ENCODE results near the gene SULT1E1.

- TF ChIP-seq CTCF (IDR thresholded peaks at IDR 0.05) (no peak), POLR2AphosphoS5 (IDR thresholded peaks at IDR 0.05) (no peak), POLR2A (IDR thresholded peaks at IDR 0.05; ENCODE audit: low read depth) (no peak), EP300 (IDR thresholded peaks at IDR 0.05) (no peak)
Observed at GRCh38 chr4:69838977-69839376, 21.0 kb downstream of the SULT1E1 start.
